NOMO-1 (cell line): ENCODE results near the gene LMNA.

Experiments used
- DNase-seq, 2 experiments: peaks; one replicate each; lab custom pipeline; 2025; ENCODE audit not compliant: unreplicated experiment in 2 of 2; lab: John Stamatoyannopoulos, UW

Gene LMNA

DNA sequence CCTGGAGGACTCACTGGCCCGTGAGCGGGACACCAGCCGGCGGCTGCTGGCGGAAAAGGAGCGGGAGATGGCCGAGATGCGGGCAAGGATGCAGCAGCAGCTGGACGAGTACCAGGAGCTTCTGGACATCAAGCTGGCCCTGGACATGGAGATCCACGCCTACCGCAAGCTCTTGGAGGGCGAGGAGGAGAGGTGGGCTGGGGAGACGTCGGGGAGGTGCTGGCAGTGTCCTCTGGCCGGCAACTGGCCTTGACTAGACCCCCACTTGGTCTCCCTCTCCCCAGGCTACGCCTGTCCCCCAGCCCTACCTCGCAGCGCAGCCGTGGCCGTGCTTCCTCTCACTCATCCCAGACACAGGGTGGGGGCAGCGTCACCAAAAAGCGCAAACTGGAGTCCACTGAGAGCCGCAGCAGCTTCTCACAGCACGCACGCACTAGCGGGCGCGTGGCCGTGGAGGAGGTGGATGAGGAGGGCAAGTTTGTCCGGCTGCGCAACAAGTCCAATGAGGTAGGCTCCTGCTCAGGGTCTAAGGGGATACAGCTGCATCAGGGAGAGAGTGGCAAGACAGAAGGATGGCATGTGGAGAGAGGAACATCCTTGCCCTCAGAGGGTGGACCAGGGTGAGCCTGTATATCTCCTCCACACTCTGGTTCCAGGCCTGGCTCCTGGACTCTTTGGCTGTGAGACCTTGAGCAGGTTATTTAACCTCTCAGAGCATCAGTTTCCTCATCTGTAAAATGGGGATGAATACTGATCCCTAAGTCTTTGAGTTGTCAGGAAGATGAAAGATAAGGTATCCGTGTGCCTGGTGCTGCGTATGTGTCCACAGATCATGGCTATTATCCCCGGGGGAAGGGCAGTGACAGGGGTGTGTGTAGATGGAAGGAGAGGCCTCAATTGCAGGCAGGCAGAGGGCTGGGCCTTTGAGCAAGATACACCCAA lies 21.7 kb downstream of the LMNA start:
- no peak for DNase-seq

DNA sequence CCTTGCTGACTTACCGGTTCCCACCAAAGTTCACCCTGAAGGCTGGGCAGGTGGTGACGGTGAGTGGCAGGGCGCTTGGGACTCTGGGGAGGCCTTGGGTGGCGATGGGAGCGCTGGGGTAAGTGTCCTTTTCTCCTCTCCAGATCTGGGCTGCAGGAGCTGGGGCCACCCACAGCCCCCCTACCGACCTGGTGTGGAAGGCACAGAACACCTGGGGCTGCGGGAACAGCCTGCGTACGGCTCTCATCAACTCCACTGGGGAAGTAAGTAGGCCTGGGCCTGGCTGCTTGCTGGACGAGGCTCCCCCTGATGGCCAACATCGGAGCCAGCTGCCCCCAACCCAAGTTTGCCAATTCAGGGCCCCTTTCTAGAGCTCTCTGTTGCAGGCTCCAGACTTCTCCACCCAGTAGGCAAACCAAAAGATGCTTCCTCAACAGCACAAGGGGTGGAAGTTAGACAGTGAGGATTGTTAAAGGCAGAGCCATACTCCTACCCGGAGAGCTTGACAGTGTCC lies 22.5 kb downstream of the LMNA start:
- DNase-seq: no peak

- no peak for DNase-seq
Observed at GRCh38 chr1:156138458-156138867, 24.0 kb downstream of the LMNA start.

DNA sequence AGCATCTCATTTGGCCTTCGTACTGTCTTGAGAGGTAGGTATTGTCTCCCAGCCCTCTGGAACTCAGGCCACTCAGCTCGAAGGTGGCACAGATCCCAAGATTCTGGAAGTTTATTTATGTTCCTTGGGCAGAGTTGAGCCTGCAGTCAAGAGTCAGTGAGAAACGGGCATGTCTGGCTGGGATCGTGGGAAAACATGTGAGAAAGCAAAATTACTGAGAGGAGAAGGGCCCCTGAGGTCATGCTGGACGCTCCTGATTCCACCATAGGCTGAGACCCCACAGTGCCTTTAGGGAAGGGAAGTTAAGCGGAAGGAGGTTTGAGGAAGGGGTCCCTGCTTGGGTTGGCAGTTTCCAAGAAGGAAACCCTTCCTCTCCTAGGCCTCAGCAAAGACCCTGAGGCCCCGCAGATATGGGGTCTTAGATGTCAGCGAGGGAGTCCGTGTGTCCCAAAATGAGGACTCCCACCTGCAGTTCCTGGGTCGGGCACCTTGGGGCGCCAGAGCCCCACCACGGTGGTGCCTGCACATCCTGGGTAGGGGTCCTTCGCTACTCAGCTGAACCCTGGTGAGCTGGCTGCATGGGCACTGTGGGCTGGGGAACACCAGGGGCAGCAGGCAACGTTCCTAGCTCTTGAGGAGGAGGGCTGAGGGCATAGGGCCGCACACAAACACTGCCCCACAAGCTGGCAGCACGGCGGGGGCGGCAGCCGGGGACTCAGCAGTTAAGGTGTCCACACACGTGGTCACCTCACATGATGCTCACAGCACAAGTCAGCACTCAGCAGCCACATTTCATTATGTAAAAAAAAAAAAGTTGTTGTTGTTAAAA lies 26.6 kb downstream of the LMNA start:
- no peak for DNase-seq

DNA sequence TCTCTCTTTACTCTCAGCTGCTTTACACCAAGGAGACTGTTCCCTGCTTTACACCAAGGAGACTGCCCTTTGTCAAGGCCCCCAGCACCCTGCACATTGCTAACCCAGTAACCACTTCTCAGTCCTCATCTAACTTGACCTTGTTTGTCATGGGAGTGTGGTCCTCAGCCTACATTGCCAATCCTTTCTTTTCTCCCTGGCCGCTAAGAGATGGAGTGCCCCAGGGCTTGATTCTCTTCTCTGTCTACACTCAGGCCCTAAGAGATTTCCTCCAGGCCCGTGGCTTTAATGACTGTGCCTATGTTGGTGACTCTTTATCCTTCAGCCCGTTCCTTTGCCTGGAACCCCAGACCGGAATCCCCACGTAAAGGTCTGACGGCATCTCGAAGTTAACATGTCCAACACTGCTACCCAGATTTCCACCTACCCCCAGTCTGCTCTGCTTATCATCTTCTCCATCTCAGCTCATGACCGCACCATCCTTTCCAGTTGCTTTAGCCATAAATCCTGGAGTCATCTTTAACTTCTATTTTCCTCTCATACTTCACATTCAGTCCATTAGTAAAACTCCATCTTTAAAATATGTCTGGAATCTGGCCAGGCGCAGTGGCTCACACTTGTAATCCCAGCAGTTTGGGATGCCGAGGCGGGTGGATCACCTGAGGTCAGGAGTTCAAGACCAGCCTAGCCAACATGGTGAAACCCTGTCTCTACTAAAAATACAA lies 29.4 kb downstream of the LMNA start:
- no peak for DNase-seq

GRCh38 chr1:156144742-156145141 lies 30.2 kb downstream of the LMNA start:
- DNase-seq: no peak

- DNase-seq: no peak
Observed at GRCh38 chr1:156145650-156146019, 31.1 kb downstream of the LMNA start.

DNA sequence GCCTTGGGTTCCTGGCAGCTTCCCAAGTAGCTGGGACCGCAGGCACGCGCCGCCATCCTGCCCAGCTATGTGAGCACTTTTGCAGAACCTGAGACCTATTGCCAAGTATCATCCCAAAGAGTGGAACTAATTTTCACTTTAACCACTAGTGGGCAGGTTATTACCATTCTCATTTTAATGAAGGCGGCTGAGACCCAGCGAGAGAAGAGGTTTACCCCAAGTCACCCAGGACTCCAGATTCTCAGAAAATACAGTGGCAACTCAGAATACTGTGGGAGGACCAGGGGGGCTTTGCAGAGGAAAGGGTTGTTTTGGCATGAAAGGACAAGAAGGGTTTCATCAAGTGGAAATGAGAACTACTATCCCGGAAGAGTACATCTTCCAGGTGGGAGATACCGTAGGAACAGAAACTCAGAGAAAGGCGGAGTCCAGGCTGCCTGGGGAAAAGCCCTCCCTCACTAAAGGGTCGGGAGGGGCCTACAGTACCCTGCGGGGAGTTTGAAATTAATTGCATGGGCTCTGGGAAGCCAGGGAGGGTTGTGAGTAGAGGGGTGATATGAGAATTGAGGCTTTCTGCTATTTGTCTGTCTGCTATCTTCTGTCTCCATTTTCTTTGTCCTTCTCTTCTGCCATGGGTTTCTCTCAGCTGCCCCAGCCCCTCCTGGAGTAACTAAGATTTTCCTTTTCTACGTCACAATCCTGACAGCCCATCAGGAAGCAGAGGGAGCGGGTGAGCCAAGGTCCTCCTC lies 31.7 kb downstream of the LMNA start:
- DNase-seq: peak; percentile 75 to 87

DNA sequence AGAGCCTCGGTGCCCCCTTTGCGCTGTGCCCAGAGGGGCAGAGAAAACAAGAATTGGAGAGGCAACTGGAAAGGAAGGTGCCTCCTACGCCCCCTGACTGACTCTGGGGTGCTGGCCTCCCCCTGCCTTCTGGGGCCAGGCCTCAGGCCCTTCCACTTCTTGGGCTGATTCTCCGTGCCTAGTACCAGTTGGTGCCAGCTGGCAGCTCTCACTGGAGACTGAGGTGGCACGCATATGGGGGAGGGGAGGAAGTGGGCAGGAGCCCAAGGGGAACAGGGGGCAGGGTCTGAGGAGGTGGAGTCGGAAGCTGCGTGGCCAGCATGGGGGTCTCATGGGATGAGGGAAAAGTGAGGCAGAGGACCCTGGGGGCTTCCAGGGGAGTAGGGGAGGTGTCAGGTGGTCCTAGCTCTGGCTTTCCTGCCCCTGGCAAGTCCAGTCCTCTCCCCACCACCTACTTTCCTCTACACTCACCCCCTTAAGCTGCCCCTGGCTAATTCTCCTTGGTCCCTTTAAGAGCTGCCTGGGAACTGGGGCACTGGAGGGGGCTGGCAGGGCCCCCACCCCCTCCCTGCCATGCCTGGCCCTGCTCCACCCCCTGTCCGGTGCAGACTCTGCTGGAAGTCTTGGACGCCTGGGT lies 32.4 kb downstream of the LMNA start:
- DNase-seq: no peak

- peak; percentile 73 to 91 for DNase-seq
Observed at GRCh38 chr1:156148216-156148615, 33.7 kb downstream of the LMNA start.

- no peak for DNase-seq
Observed at GRCh38 chr1:156149374-156150332, 35.1 kb downstream of the LMNA start.

- no peak for DNase-seq
Observed at GRCh38 chr1:156150333-156151011, 36.0 kb downstream of the LMNA start.

DNA sequence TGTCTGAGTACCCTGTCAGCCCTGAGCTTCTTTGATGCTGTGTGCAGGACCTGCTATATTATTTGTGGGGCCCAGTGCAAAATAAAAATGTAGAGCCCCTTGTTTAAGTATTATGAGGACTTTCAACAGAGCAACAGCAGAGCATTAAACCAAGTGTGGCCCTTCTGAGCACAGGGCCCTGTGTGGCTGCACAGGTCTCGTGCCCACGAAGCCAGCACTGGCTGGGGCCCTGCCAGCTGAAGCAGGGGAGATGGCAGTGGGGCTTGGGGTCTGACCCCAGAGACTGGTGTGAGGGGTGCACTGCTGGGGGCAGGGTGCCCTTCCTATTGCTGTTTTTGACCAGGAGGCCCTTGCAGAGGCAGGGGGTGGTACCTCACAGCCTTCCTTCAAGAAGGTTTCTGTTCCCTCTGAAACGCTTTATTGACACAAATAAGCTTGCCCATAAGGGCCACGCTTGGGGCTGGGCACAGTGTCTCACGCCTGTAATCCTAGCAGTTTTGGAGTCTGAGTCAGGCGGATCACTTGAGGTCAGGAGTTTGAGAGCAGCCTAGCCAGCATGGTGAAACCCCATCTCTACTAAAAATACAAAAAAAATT lies 36.7 kb downstream of the LMNA start:
- peak; percentile 50 to 69 for DNase-seq

DNA sequence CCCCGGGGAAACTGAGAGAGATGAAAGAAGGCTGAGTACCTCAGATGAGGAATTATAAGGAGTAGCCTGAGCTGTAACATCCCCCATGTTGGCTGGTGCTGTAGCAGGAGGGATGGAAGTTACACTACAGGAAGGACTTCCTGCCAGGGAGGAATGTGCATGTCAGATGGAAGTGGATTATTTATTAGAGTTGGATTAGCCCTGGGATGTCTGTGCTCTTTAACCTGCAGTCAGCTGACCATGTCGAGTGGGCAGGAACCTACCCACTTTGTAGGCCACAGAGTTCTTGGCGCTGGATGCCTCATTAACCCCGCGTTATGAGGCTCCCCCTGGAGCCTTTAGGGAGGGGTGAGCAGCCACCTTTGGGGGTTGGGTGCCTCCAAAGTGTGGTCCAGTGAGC lies 38.1 kb downstream of the LMNA start:
- DNase-seq: no peak

DNA sequence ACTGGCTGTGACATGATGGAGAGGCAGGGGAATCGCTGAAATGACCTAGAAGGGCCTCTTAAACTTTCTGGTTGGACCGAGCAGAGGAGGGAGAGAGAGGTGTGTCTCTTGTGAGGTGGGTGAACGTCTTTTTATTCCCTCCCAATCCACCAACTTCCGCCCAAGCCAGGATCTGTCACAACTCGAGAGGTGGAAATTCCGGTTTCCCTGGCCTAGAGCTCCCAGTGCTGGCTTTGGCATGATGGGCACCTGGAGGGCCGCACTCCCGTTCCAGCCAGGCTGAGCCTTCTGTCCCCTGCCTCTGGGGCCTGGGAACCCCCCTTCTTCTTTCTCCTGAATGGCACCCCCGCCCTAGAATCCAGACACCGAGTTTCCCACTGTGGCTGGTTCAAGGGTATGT lies 38.9 kb downstream of the LMNA start, which contains the start of gene SEMA4A:
SEMA4A (plus strand) TSS at position 224 of the 400 bp plus-strand sequence. CDS start 994 bp downstream, outside the sequence.
- no peak for DNase-seq

DNA sequence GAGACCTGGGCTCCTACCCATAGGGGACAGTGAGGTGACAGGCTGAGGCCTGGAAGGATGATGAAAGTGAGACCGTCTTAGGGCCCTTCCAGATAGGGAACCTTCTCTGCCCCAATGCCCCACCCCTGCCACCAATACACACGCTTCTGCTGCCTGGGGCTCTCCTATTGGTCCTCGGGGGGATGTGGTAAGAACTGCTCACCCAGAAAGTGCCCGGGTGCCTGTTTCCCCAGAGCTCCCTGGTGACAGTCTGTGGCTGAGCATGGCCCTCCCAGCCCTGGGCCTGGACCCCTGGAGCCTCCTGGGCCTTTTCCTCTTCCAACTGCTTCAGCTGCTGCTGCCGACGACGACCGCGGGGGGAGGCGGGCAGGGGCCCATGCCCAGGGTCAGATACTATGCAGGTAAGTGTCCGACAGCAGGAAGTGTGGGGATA lies 39.8 kb downstream of the LMNA start:
- DNase-seq: peak; percentile 96 to 98

DNA sequence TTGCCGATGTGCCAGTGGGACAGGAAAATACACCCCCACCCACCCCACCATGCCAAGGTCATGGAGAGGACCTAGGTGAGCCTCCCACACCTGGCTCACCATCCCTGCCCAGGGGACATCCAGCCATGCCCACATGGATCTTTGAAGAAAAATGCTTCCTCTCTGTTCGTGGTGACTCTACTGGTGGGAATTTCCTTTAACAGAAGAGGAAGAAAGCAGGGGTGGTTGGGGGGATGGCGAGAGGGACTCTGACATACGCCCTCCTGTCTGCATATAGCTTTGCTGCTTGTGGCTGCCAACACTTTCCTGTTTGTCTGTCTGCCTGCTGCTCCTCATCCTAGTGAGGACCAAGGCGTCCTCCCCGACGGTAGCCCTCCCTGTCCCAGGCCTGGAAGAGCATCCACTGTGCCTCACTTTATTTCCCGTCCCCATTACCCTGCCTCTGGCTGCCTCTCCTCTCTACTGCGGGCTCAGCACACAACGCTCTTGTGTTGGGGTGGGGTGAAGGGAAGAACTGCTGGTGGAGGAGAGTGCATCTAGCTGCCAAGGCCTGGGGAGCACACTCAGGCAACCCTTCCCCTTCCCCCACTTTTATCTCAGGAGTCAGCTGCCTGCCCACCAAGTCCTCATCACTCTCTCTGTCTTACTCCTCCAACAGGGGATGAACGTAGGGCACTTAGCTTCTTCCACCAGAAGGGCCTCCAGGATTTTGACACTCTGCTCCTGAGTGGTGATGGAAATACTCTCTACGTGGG lies 41.4 kb downstream of the LMNA start:
- DNase-seq: no peak
